ENCODE results near the gene PRDM15. TPM values are rescaled to one million over a fixed set of nuclear protein-coding genes. Genes with fewer than 3 reads are reported as not detected.

Gene PRDM15
- polyA plus RNA-seq, 3 donors, result 0.19 to 19.0 (median 0.74) TPM

DNA sequence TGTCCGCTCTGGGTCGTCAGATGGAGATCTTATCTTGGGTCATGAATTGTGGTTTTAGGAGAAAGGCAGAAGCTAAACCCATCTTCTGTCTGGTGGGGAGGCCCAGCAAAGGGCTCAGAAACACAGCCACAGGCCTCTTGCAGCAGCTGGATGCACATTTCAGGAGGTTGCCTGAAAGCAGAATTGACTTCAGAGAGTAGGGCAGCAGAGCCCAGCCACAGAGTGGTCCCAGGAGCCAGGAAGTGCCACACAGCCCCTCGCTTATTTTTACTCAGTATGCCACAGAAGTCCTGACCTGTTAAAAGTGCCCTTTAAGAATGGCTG lies 104.0 kb downstream of the PRDM15 start:
- no peak overlapping the region for H3K4me2 ChIP-seq (replicated peaks; ENCODE audit: extremely low read depth, low read length, poor library complexity, severe bottlenecking)
- no peaks in the 10 kb centered on the region for H3K9me3 ChIP-seq (replicated peaks in 1 of 2; ENCODE audit: control insufficient read depth in 1 of 2, insufficient read depth in 1 of 2, low read length in 2 of 2)
- TF ChIP-seq, protein P1, sequence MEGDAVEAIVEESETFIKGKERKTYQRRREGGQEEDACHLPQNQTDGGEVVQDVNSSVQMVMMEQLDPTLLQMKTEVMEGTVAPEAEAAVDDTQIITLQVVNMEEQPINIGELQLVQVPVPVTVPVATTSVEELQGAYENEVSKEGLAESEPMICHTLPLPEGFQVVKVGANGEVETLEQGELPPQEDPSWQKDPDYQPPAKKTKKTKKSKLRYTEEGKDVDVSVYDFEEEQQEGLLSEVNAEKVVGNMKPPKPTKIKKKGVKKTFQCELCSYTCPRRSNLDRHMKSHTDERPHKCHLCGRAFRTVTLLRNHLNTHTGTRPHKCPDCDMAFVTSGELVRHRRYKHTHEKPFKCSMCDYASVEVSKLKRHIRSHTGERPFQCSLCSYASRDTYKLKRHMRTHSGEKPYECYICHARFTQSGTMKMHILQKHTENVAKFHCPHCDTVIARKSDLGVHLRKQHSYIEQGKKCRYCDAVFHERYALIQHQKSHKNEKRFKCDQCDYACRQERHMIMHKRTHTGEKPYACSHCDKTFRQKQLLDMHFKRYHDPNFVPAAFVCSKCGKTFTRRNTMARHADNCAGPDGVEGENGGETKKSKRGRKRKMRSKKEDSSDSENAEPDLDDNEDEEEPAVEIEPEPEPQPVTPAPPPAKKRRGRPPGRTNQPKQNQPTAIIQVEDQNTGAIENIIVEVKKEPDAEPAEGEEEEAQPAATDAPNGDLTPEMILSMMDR (IDR thresholded peaks at IDR 0.05), result no peak
- no peaks in the 10 kb centered on the region for H3K36me3 ChIP-seq (replicated peaks in 1 of 2; ENCODE audit: control insufficient read depth in 1 of 2, insufficient read depth in 2 of 2, low read length in 2 of 2)
- peaks cover 0 to 3% of the 10 kb centered on the region in 2 donors for H3K36me3 Mint-ChIP-seq
- H3K27me3 Mint-ChIP-seq (ENCODE audit: low read depth in 3 of 3), result peaks cover 54 to 77% (median 63%) of the 10 kb centered on the region in 3 donors
- WGBS (ENCODE audit: insufficient coverage), result no CpG with 5 or more reads among the region's 3 CpGs
- no peak overlapping the region for H3K4me3 ChIP-seq (replicated peaks in 1 of 3; ENCODE audit: low read depth in 2 of 3, low read length in 3 of 3)
- H3K27ac Mint-ChIP-seq, result no peak overlapping the region
- no peak overlapping the region for H3K4me3 Mint-ChIP-seq
- no peak overlapping the region for H3K27ac ChIP-seq (ENCODE audit: low read depth in 1 of 2, low read length in 2 of 2)
- H3K4me1 Mint-ChIP-seq, result peaks cover 16% of the 10 kb centered on the region
- no peak overlapping the region for H3K9ac ChIP-seq (ENCODE audit: insufficient read depth, low read length, poor library complexity, severe bottlenecking)
- intact Hi-C loops (cut with micrococcal nuclease), result no loop called here
- no peak for DNase-seq
- H4K20me1 ChIP-seq (ENCODE audit: insufficient read depth, low read length), result no peaks in the 10 kb centered on the region
- H3K79me2 ChIP-seq (ENCODE audit: insufficient read depth, low read length), result no peaks in the 10 kb centered on the region
- H3K9me3 Mint-ChIP-seq, result peaks cover 0 to 4% (median 0%) of the 10 kb centered on the region in 7 donors
- H2AFZ ChIP-seq (ENCODE audit: insufficient read depth, low read depth, low read length, poor library complexity, severe bottlenecking), result no peak overlapping the region
- peaks cover 0 to 6% of the 10 kb centered on the region in 2 donors for H3K4me1 ChIP-seq (ENCODE audit: control insufficient read depth in 1 of 2, insufficient read depth in 2 of 2, low read length in 2 of 2)
- peaks cover 29 to 51% of the 10 kb centered on the region in 2 donors for H3K27me3 ChIP-seq (ENCODE audit: control insufficient read depth in 2 of 2, insufficient read depth in 2 of 2, low read length in 2 of 2)

DNA sequence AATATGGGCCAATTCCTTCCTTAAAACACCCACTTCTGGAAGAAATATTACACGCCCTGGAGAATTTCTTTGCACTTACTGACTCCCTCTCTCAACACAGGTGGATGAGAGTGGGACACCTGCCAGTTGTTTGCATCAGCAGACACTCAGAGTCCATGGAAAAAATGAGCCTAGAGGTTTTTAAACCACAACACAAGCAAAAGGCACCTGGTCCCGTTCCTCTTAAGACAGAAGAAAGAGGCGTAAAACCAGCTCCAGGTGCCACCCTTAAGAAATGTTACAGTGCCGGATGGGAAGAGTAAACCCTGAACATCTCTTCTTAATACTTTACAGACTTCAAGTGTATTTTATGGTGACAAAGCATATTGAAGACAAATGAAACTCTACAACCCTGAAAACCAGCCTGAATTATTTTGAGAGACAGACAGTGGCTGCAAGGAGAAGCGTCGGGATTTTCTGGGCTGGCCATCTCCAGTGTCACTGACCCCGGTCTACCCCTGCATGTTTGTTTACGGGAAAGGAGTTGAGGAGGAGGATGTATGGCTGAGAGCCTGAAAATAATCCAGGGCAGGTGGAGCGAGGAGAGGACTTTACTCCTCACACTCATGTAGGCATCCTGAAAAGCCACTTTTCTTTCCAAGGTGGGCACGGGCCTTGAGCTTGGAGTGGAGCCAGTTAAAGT lies 104.5 kb downstream of the PRDM15 start:
- intact Hi-C loops (cut with micrococcal nuclease), result no loop called here

More for the DNA sequence above, 104.5 kb downstream of the PRDM15 start:
- H3K4me1 ChIP-seq (ENCODE audit: control insufficient read depth in 1 of 2, insufficient read depth in 2 of 2, low read length in 2 of 2), result peaks cover 0 to 6% of the 10 kb centered on the region in 2 donors
- H3K36me3 ChIP-seq (replicated peaks in 1 of 2; ENCODE audit: control insufficient read depth in 1 of 2, insufficient read depth in 2 of 2, low read length in 2 of 2), result no peaks in the 10 kb centered on the region
- H3K27ac ChIP-seq (ENCODE audit: low read depth in 1 of 2, low read length in 2 of 2), result no peak overlapping the region
- H4K20me1 ChIP-seq (ENCODE audit: insufficient read depth, low read length), result no peaks in the 10 kb centered on the region
- no peak overlapping the region for H3K4me2 ChIP-seq (replicated peaks; ENCODE audit: extremely low read depth, low read length, poor library complexity, severe bottlenecking)
- H3K9me3 ChIP-seq (replicated peaks in 1 of 2; ENCODE audit: control insufficient read depth in 1 of 2, insufficient read depth in 1 of 2, low read length in 2 of 2), result peaks cover 0 to 3% of the 10 kb centered on the region in 2 donors
- peaks cover 57 to 80% (median 65%) of the 10 kb centered on the region in 3 donors for H3K27me3 Mint-ChIP-seq (ENCODE audit: low read depth in 3 of 3)
- 67% methylated on average over 1 of the region's 10 CpGs for WGBS (ENCODE audit: insufficient coverage)
- peaks cover 30 to 51% of the 10 kb centered on the region in 2 donors for H3K27me3 ChIP-seq (ENCODE audit: control insufficient read depth in 2 of 2, insufficient read depth in 2 of 2, low read length in 2 of 2)
- peak overlapping the region in 1 of 7 donors; percentile 17 for H3K27ac Mint-ChIP-seq
- peaks cover 0 to 4% (median 0%) of the 10 kb centered on the region in 7 donors for H3K9me3 Mint-ChIP-seq
- H3K9ac ChIP-seq (ENCODE audit: insufficient read depth, low read length, poor library complexity, severe bottlenecking), result no peak overlapping the region
- peaks cover 0 to 4% of the 10 kb centered on the region in 2 donors for H3K36me3 Mint-ChIP-seq
- no peak overlapping the region for H2AFZ ChIP-seq (ENCODE audit: insufficient read depth, low read depth, low read length, poor library complexity, severe bottlenecking)
- H3K4me3 ChIP-seq (replicated peaks in 1 of 3; ENCODE audit: low read depth in 2 of 3, low read length in 3 of 3), result no peak overlapping the region
- peaks cover 15% of the 10 kb centered on the region for H3K4me1 Mint-ChIP-seq
- TF ChIP-seq, protein P1 (IDR thresholded peaks at IDR 0.05), result no peak
- H3K79me2 ChIP-seq (ENCODE audit: insufficient read depth, low read length), result no peaks in the 10 kb centered on the region
- no peak for DNase-seq
- peak overlapping the region in 1 of 2 donors; percentile 37 for H3K4me3 Mint-ChIP-seq
